COLO668 (cell line): ENCODE data around the gene PSMC5.

Experiments
- DNase-seq: peaks from one replicate; lab custom pipeline; 2025; ENCODE audit not compliant: unreplicated experiment; lab: John Stamatoyannopoulos, UW

PSMC5 gene

GRCh38 chr17:63820963-63821561 lies 6.2 kb upstream of the PSMC5 start:
- DNase-seq = no peak

DNA sequence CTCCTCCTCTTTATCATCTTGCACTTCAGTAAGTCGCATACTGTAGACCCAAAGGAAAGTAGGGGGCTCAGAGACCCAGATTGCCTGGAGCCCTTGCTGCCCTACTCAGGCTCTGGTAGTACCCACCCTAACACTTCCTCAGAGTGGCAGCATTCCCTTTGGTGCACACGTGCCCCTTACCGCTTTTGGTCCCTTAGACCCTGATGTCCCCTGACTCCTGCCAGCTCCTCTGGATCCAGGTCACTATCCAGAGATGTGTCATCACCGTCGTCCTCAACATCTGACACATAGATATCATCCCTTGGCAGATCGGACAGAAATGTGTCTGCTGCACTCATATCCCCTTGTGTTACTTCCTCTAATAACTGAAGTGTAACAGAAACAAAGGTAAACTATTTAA lies 5.4 kb upstream of the PSMC5 start:
- DNase-seq = no peak

DNA sequence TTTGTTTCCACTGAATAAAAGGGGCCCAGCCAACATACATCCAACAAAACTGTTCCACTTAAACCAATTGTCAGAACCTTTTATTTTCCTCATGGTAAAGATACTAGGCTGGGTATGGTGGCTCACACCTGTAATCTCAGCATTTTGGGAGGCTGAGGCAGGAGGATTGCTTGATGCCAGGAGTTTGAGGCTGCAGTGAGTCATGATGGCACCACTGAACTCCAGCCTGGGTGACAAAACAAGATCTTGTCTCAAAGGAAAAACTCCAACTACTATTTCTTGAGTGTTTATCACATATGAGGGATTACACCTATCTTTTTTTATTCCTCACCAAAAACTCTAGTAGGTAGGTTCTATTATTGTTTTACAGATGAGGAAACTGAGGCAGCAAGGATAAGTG lies 4.7 kb upstream of the PSMC5 start:
- DNase-seq = no peak

GRCh38 chr17:63823659-63824331 lies 3.4 kb upstream of the PSMC5 start:
- DNase-seq = no peak

- no peak for DNase-seq
Measured at GRCh38 chr17:63824362-63824761, 2.9 kb upstream of the PSMC5 start.

GRCh38 chr17:63826468-63827001 lies 696 bp upstream of the PSMC5 start:
- peak; percentile 18 for DNase-seq

DNA sequence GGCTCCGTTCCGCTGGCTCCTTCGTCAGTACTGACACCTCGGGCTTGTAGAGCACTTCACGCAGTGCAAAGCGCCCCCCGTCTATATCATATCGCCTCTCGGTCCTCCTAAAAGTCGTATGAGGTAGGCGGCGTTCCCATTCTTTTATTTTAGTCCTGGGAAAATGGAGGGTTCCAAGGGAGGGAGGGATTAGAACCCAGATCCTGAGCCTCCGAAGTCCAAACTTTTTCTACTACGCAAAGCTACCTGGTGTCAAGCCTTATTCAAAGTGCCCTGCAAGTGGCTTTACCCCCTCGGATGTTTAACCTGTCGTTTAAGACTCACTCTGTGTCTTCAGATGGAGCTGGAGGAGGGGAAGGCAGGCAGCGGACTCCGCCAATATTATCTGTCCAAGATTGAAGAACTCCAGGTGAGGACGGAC lies 580 bp downstream of the PSMC5 start:
- no peak for DNase-seq

GRCh38 chr17:63828936-63829335 lies 1.7 kb downstream of the PSMC5 start:
- DNase-seq = no peak

- DNase-seq = no peak
Measured at GRCh38 chr17:63830278-63830677, 3.0 kb downstream of the PSMC5 start.

DNA sequence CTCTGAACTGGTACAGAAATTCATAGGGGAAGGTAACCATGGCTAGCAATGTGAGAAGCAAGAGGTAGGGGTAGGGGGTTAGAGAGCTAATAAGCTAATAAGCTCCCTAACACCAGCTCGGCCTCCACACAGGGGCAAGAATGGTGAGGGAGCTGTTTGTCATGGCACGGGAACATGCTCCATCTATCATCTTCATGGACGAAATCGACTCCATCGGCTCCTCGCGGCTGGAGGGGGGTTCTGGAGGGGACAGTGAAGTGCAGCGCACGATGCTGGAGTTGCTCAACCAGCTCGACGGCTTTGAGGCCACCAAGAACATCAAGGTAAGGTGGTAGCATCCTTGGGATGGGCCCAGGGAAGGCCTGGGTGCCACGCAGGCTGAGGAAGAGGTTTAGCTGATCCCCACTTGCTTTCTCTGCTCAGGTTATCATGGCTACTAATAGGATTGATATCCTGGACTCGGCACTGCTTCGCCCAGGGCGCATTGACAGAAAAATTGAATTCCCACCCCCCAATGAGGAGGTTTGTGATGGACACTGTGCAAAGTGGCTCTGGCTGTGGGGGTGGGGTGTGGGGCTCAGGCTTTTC lies 3.8 kb downstream of the PSMC5 start:
- DNase-seq = no peak

DNA sequence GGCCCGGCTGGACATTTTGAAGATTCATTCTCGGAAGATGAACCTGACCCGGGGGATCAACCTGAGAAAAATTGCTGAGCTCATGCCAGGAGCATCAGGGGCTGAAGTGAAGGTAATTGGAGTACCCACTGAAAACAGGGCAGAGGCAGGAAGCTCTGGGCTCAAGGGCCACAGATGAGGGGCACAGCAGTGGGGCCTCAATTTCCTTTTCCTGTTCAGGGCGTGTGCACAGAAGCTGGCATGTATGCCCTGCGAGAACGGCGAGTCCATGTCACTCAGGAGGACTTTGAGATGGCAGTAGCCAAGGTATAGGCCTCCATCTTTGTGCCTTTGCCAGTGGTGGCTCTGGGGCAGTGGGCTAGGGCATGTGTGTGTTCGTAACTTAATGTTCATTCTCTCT lies 4.3 kb downstream of the PSMC5 start:
- no peak for DNase-seq

DNA sequence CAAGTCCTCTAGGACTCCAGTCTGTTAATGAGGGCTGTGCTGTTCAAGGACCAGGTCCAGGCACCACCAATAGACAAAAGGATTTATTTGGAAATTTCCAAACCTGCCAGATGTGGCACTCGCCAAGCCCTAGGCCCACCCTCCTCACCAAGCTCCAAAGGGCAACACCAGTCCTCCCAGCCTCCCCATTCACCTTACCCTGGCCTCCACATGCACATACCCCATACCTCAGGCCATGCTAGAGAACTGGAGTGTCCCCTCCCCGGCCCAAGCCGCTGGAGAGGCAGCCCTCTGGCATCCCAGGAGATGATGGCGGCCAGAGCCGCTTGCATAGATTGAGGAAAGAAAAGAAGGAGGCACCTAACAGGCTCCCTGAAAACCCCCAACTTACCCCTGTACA lies 4.8 kb downstream of the PSMC5 start:
- DNase-seq = no peak

DNA sequence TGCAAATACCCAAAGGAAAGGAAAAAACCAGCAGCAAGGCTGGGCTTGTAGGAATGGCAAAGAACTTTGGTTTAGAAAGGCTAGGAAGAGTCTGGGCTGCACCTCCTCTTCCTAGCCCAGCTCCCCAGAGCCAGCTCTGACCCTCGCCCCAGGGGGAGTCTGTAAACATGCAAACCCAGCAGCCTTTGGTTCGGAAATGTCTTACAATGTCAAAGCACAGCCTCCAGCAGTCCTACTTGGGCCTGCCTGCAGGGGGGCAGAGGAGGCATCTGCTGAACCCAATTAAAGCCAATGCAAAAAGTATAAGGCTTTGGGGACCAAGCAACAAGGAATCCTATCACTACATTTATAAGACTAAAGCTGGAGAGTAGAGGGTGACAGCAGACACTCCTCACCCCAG lies 5.2 kb downstream of the PSMC5 start:
- no peak for DNase-seq

- no peak for DNase-seq
Measured at GRCh38 chr17:63833026-63833740, 6.0 kb downstream of the PSMC5 start.

DNA sequence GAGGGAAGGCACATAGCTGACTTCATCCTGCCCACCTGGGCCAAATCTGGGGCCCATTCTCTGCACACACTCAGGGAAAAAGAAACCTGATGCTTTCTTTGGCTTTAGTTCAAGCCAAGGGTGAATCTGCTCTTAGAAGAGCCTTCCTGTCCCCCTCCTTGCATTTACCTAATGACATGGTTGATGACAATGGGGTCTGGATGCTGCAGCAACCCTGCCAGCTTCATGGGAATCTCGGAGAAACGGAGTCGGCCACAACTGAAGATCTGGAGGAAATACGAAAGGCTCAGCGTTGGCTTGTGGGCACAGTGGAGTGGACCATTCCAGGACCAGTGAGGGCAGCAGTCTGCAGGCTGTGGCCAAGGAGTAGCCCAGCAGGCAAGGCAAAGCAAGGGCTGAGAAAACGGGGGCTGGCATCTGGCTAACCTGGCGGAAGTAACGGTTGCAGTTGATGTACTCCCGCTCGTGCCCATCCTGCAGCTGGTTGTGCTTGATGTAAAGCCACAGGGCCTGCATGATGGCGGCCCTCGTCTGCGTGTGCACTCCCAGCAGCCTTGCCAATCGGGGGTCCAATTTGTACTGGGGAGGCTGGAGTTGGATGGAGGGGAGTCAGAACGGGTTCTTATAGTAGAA lies 6.6 kb downstream of the PSMC5 start:
- no peak for DNase-seq

- DNase-seq = peak; percentile 31
Measured at GRCh38 chr17:63834431-63835166, 7.4 kb downstream of the PSMC5 start.

DNA sequence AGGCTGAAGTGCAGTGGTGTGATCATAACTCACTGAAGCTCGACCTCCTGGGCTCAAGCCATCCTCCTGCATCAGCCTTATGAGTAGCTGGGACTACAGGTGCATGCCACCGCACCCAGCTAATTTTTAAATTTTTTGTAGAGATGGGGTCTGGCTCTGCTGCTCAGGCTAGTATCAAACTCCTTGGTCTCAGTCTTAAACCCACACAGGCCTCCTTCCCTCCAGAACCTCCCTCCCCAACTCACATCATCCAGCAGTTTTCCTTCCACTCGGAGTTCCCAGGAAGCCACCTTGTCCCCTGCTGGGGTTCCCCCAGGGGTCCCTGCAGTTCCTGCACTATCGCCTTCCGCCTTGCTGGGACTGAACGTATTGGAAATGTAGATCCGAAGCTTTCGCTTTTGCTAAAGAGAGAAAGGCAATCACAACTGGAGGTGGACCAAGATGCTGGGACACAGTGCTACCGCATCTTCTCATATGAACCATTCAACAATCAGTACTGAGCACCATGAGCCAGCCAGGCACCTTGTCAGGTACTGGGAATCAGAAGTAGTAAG lies 8.0 kb downstream of the PSMC5 start:
- DNase-seq = no peak

DNA sequence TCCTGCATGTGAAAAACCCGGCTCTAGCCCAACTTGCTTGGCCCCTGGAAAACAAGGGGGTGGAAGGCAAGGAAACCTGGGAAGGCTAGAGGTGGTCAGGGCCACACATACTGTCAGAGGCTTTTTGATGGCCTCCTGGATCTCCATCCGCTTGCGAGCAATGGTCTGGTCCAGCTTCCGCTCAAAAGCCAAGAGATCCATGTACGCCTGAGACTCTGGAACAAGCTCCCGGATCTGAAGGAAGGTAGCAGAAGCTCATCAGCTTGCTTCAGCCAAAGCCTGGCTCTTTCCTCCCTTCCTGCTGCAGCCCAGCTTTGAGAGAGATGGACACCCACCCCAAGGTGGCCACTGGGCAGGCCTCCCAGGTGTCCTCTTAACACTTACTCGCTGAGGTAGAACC lies 9.6 kb downstream of the PSMC5 start:
- DNase-seq = no peak

GRCh38 chr17:63837480-63837879 lies 10.2 kb downstream of the PSMC5 start:
- DNase-seq = no peak

DNA sequence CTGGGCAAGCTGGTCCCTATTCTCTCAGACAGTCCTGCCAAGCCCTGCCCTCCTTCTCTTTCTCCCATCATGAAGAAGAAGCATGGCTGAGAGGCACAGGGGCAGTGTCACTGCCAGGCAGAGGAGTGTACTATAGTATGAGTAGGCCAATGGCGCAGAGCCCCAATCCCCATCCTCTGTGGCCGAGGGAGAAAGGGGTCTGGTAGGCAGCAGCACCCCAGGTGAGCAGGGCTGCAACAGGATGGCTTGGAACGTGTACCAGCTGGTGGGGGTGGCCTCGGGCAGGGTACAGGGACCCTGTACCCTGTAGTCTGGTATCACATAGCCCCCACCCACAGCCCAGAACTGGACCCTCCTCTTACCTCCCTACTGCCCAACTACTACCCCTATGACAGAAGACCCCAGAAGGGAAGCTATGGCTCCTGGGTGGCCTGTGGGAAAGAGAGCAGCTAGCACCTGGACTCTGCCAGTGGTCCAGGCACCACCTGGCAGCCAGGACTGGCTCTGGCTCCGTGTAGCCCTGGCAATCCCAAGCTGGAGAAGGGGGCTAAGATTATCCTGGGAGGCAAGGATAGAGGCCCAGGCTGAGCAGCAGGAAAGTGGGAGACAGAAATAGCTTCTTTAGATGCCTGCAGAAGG lies 10.8 kb downstream of the PSMC5 start:
- no peak for DNase-seq
